Breast epithelium (tissue), 3 donors: ENCODE data around the gene SEMA3C.

Experiments used
- POLR2A ChIP-seq: fragments of 450-650 bp; IDR thresholded peaks from one replicate; pipeline ENCODE4 v1.6.1; 2016; ENCODE audit warnings: antibody characterized with exemption, mild to moderate bottlenecking, moderate library complexity
- POLR2AphosphoS5 ChIP-seq, 3 donors: sonication (generic); formaldehyde crosslinking; IDR thresholded peaks; one replicate each; pipeline ENCODE4 v1.6.1; 2017; ENCODE audit warnings: antibody characterized with exemption in 3 of 3
- TF ChIP-seq, protein P1 (sequence below), 3 donors: fragments of 450-650 bp; IDR thresholded peaks; one replicate each; pipeline ENCODE4 v1.5.1; 2016 to 2017; ENCODE audit warnings: antibody characterized with exemption in 3 of 3, mild to moderate bottlenecking in 3 of 3, moderate library complexity in 3 of 3

GRCh38 chr7:80749270-80749669 is 169.6 kb downstream of the SEMA3C start:
- TF ChIP-seq, protein P1, sequence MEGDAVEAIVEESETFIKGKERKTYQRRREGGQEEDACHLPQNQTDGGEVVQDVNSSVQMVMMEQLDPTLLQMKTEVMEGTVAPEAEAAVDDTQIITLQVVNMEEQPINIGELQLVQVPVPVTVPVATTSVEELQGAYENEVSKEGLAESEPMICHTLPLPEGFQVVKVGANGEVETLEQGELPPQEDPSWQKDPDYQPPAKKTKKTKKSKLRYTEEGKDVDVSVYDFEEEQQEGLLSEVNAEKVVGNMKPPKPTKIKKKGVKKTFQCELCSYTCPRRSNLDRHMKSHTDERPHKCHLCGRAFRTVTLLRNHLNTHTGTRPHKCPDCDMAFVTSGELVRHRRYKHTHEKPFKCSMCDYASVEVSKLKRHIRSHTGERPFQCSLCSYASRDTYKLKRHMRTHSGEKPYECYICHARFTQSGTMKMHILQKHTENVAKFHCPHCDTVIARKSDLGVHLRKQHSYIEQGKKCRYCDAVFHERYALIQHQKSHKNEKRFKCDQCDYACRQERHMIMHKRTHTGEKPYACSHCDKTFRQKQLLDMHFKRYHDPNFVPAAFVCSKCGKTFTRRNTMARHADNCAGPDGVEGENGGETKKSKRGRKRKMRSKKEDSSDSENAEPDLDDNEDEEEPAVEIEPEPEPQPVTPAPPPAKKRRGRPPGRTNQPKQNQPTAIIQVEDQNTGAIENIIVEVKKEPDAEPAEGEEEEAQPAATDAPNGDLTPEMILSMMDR (IDR thresholded peaks at IDR 0.05), result no peak
- TF ChIP-seq POLR2AphosphoS5 (IDR thresholded peaks at IDR 0.05) (no peak), POLR2A (no peak)
